ENCODE data around the gene HINFP. TPM values are rescaled to one million over a fixed set of nuclear protein-coding genes. Genes with fewer than 3 reads are reported as not detected.
"Not testable (repeated sequence)": the region's sequence is repeated elsewhere in the genome, so short reads cannot be mapped to it uniquely, and the experiment has no call there.

Gene HINFP
- total RNA-seq, 1 experiment from 2014 or later: 20.1 TPM

DNA sequence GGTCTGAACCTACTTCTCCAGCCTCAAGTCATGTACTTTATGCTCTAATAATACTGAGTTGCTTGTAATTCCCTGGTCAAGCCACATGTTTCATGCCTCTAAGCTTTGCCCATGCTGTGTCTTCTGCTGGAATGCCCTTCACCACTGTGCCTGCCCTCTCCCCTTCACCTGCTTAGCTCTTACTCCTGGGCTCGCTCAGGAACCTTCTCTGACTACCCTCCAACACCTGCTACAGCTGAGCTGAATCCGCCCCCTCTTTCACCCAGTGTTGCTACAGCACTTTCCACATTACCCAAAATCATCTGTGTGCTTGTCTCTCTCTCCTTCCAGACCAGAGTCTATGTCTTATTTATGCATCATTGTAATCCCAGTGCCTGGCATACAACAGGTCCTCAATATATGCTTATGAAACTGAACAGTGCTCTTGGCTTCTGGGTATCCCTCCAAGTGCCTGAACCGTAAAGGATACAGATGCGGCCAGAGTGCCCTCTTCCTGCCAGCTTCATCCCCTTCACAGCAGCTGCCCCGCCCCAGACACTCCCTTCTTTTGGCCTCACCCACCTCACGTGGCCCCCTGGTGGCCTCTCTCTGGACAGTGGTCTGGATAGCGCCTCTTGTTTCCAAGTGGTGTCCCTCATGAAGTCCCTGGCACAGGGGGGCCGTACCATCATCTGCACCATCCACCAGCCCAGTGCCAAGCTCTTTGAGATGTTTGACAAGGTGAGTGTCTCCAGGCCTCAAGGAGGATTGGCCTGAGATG lies 34.5 kb downstream of the HINFP start:
- DNase-seq (ENCODE audit: low read depth): peak; percentile 47

DNA sequence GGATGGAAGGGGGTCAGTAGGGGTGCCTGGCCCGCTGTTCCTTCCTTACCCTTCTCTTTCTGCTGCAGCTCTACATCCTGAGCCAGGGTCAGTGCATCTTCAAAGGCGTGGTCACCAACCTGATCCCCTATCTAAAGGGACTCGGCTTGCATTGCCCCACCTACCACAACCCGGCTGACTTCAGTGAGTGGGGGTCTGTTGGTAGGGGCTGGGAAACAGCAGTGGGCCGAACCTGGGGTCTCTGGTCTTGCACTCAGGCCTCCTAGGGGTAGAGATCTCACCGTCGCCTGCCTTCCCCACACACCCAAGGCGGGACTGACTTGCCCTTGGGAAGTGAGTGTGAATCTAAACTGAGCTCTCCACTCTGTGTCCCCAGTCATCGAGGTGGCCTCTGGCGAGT lies 35.1 kb downstream of the HINFP start:
- no peak for DNase-seq (ENCODE audit: low read depth)

DNA sequence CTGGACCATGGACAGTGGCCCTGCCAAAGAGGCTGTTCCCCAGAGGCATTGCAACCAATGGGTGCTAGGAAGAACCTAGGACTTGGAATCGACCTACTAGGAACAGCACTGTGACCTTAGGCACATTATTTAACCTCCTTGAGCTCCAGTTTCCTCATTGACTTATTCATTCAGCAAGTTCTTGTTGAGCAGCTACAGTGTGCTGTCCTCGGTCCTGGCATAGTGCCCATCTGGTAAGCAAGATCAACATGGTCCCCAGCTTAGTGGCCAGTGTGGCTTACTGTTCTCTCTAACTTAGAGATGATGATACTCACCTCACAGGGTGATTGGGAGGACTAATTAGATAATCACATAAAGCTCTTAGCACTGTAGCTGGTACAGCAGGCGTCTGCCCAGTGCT lies 35.7 kb downstream of the HINFP start:
- DNase-seq (ENCODE audit: low read depth): no peak

DNA sequence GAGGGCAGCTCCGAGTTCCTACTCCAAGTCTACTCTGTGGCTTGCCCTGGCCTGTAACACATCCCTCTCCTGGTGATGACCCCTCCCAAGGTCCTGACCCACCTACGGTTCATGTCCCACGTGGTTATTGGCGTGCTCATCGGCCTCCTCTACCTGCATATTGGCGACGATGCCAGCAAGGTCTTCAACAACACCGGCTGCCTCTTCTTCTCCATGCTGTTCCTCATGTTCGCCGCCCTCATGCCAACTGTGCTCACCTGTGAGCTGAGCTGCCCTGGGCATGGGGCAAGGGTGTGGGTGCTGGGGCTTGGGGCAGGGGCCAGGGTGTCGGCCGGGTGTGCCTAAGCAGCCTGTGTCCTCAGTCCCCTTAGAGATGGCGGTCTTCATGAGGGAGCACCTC lies 37.1 kb downstream of the HINFP start:
- no peak for DNase-seq (ENCODE audit: low read depth)

DNA sequence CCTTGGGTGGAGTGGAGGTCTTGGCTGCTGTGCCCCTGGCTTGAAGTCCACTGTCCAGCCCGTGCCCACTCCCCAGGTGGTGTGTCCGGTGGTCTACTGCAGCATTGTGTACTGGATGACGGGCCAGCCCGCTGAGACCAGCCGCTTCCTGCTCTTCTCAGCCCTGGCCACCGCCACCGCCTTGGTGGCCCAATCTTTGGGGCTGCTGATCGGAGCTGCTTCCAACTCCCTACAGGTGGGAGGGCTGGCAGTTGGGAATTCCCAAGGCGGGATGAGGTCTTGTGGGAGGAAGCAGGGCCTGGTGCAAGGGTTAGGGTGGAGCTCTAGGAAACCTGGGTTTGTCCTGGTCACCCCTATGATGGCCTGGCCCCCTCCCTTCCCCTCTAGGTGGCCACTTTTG lies 38.8 kb downstream of the HINFP start:
- no peak for DNase-seq (ENCODE audit: low read depth)

DNA sequence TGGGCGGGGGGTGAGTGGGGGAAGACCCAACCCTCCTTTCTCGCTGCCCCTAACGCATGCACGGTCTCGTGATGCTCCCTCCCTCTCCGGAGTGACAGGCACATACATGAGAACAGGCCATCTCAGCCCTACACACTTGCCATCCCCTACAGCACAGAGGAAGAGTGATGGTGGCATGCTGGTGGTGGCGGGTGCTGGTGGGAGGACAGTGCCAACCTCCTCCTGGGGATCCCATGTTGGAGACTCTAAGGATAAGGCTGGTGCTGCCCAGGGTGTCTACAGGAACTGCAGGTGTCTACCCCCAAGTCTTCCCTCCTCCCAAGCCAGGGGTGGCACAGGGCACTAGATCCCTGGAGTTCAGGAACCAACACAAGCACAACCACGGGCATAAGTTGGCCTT lies 40.5 kb downstream of the HINFP start:
- DNase-seq (ENCODE audit: low read depth): no peak

DNA sequence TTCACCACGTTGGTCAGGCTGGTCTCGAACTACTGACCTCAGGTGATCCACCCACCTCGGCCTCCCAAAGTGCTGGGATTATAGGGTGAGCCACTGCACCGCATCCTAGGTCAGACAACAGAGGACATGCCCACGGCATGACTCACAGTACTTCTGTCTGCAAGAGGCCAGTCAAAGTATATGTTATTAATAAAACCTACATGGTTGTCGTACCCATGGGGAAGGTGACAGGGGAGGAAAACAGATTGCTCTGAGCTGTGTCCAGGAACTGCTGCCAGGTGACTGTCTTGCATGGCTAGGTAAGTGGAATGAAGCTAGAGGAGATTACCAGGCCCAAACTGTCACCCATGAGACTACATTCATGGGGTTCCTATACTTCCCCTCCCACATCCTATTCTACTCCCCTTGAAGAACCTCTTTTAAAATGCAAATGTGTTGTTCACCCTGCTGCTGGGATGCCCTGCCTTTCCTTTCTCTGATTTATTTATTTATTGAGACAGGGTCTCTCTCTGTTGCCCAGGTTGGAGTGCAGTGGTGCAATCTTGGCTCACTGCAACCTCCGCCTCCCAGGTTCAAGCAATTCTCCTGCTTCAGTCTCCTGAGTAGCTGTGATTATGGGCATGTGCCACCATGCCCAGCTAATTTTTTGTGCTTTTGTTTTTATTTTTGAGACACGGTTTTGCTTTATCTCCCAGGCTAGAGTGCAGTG lies 45.1 kb downstream of the HINFP start:
- DNase-seq (ENCODE audit: low read depth): peak; percentile 87

DNA sequence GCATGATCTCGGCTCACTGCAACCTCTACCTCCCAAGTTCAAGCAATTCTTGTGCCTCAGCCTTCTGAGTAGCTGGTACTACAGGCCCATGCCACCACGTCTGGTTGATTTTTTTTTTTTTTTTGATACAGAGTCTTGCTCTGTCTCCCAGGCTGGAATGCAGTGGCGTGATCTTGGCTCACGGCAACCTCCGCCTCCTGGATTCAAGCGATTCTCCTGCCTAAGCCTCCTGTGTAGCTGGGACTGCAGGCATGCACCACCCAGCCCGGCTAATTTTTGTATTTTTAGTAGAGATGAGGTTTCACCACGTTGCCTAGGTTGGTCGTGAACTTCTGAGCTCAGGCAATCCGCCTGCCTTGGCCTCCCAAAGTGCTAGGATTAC lies 45.7 kb downstream of the HINFP start:
- not testable (repeated sequence) for DNase-seq (ENCODE audit: low read depth)

DNA sequence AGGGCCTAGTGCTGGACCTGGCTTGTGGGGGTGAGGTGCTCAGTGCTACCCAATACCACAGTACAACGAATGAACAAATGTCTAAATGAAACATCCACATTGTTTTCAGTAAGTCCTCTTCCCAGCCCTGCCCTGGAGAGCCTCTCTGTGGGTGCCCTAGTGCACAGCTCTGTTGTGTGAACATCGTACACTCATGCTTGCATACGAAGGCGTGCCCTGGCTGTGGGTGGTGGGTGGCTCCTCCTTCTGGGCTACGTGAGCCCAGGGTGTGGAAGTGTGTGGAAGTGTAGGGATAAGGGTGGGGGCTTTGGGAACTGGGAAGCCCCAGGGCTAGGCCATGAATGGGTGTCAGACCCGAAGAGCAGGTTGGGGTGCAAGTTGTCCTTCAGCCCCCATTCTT lies 46.6 kb downstream of the HINFP start:
- DNase-seq (ENCODE audit: low read depth): no peak

DNA sequence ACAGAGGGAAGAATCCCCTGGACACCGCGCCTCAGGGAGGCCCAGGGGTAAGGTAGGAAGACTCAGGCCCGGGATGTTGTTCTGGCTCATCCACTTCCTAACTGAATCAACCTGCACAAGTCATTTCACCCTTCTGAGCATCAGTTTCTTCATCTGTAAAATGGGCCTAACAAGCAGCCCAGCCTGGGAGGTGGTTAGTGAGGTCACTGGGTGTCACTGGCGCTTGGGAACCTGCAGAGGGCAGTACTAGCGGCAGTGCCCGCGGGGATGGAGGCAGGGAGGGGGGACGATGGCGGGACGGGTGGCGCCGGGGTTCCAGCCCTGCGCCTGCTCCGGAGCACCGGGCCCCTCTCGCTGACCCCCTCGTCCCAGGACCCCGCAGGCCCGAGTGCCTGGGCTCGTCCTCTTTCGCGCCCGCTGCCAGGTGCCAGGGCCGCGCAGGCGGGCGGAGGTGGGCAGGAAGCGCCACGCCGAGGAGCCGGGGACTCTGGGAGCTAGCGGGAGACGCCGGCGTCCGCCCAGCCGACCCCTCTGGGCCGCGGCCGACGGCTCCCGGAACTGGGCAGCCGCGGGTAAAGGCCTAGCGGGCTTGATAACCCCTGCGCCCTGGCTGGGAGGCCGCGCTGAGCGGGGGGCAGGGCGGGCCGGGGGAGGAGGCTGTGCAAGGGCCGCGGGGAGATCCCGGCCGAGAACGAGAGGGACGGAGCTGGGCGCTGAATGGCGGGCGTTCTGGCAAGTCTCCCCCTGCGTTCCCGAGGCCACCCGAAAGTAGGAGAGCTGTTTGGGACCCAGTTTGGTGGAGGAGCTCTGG lies 47.3 kb downstream of the HINFP start, which contains the start of gene NLRX1:
NLRX1 (plus strand) TSS at position 255 of the 811 bp plus-strand sequence. CDS start 2,679 bp downstream, outside the sequence.
- DNase-seq (ENCODE audit: low read depth): peak; percentile 78

DNA sequence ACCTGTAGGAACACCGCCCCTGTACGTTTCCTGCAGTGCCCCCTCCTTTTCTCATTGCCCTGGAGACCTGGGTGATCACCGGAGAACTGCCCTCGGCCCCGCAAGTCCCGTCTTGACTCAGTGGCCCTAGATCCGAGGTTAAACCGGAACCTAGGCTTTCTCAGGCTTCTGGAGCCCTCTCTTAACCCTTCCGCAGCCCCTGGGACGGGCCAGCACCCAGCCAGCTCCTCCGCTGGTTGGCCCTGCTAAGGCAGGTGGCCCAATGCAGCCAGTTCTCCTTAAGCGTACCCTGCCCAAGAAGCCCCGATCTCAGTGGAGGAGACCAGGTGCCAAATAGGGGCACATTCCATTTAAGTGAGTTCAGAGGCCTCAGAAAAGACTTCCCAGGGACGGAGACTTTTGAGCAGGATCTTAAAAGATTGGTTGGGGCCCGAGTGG lies 47.9 kb downstream of the HINFP start:
- DNase-seq (ENCODE audit: low read depth): peak; percentile 38

DNA sequence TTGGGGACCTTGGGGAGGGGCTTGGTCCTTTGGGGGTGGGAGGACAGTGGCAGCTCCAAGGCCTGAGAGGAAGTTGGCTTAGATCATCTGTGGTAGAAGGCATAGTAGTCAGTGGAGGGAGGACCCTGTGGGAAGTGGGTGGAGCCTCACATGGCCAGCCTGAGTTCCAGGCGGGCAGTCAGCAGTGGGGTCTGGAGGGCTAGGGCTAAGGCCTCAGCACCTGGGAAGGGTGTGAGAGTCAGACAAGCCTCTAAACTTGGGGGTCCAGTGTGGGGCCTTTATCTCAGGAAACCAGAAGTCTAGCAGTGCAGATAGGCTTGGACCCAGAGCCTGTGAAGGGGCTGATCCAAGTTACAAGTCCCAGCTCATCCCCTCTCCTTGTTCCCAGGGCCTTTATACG lies 51.1 kb downstream of the HINFP start:
- no peak for DNase-seq (ENCODE audit: low read depth)

DNA sequence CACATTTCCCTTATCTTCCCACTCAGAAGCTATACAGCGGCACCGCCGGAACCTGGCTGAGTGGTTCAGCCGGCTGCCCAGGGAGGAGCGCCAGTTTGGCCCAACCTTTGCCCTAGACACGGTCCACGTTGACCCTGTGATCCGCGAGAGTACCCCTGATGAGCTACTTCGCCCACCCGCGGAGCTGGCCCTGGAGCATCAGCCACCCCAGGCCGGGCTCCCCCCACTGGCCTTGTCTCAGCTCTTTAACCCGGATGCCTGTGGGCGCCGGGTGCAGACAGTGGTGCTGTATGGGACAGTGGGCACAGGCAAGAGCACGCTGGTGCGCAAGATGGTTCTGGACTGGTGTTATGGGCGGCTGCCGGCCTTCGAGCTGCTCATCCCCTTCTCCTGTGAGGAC lies 52.1 kb downstream of the HINFP start:
- no peak for DNase-seq (ENCODE audit: low read depth)

DNA sequence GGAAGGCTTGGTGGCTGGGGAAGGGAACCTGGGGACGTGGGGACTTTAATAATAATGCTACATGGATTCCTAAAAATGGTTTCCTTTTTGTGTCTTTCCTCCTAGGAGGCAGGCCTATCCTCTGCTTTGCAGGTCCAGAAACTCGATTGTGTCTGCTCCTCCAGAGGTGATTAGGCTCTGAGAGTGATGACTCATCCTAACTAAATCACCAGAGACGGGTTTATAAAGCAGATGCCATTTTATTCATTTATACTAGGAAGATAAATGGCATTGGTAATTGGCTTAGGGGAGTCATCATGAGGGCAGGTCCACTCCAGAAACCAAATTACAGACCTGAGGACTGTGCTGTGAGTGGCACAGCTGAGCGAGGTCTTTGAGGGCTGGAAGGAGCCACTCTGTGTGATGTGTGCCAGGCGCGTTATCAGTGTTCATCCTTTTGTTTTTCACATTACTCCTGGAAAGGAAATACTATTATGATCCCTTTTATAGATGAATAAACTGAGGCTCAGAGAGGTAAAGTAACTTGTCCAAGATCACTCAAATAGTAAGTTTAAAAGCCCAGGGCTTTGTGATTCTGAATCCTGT lies 54.2 kb downstream of the HINFP start:
- peak; percentile 75 for DNase-seq (ENCODE audit: low read depth)

DNA sequence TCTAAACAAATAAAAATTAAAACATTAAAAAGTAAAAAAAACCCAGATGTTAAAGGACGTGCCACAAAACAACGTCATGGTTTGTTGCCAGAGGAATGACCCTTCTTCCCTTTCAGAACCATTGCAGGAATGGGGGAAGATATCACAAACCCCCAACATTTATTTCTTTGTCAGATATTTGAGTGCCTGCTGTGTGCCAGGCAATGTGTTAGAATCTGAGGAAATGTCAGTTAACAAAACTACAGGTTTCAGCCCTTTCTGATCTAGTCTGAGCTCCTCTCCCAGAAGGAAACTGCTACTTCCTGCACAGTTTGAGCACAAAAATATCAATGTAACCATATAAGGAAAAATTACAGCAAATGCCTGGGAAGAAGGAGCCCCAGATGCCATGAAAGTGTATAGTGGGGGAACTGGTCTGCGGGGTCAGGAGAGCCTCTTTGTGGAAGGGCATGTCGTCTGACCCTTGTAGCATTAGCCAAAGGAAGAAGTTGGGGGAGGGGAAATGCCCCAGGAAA lies 56.8 kb downstream of the HINFP start:
- DNase-seq (ENCODE audit: low read depth): no peak

DNA sequence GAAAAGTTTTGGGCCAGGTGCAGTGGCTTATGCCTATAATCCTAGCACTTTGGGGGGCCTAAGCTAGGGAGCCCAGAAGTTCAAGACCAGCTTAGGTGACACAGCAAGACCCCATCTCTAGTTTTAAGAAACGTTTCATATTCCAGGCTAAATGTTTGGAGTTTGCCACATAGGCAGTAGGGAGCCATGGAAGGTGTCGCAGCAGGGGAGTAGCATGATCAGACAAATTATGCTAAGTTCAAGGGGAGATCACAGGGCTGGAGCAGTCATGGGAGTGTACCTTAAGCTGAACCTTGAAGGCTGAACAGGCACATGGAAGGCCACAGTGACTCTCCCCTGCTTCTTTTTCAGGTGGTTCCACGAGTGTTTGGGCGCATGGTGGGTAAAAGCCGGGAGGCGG lies 58.0 kb downstream of the HINFP start:
- no peak for DNase-seq (ENCODE audit: low read depth)

DNA sequence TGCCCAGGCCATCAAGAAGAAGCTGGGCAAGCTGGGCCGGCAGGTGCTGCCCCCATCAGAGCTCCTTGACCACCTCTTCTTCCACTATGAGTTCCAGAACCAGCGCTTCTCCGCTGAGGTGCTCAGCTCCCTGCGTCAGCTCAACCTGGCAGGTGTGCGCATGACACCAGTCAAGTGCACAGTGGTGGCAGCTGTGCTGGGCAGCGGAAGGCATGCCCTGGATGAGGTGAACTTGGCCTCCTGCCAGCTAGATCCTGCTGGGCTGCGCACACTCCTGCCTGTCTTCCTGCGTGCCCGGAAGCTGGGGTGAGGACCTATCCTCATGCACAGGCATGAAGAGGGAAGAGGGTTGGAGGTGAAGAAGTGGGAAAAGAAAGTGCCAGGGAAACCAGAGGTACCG lies 58.6 kb downstream of the HINFP start:
- no peak for DNase-seq (ENCODE audit: low read depth)

DNA sequence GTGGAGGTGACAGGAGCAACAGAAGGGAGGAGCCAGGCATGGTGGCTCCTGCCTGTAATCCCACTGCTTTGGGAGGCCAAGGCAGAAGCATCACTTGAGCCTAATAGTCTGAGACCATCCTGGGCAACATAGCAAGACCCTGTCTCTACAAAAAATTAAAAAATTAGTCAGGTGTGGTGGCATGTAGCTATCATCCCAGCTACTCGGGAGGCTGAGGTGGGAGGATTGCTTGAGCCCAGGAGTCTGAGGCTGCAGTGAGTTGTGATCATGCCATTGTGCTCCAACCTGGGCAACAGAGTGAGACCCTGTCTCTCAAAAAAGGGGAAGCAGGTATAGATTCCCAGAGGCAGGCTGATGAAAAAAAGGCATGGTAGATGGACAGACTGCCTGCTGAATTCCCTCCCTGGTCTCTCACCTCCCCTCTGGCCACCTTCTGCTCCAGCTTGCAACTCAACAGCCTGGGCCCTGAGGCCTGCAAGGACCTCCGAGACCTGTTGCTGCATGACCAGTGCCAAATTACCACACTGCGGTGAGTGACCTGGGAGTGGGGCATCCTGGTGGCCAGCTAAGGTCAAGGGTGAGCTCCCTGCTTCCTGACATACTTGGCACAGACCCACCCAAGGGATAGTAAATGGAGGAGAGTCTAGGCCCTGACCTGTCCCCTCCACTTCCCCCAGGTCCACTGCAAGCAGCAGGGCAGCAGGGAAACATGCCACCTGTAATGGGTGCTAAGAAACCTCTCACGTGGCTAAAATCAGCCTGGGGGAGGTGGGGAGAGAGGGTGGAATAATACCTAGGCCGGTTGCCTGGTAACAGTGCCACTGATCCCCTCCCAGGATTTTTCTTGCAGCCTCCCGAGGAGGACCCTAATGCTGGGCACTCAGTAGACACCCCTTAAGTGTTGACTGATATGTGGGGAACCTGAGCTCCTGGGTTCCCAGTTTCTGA lies 59.6 kb downstream of the HINFP start:
- DNase-seq (ENCODE audit: low read depth): no peak

DNA sequence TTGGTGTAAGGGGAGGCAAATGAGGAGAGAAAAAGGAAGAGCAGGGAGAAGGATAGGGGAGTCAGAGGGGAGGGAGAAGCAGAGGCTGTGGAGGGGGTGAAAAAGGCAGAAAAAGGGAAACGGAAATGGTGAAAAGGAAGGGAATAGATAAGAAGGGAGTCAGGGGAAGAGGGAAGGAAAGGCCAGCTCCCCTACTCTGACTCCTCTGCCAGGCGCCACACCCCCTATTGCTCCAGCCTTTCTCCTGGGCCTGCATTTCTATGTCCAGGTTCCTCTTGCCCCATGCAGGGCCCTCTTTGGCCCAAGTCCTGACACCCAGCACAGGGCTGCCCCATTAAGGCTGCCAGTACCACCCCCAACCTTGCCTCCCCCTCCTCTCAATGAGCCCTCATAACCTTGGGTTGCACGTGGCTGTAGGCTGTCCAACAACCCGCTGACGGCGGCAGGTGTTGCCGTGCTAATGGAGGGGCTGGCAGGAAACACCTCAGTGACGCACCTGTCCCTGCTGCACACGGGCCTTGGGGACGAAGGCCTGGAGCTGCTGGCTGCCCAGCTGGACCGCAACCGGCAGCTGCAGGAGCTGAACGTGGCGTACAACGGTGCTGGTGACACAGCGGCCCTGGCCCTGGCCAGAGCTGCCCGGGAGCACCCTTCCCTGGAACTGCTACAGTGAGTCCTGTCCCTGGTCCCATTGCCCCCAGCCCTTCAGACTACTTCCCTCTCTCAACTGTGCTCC lies 60.5 kb downstream of the HINFP start:
- no peak for DNase-seq (ENCODE audit: low read depth)

DNA sequence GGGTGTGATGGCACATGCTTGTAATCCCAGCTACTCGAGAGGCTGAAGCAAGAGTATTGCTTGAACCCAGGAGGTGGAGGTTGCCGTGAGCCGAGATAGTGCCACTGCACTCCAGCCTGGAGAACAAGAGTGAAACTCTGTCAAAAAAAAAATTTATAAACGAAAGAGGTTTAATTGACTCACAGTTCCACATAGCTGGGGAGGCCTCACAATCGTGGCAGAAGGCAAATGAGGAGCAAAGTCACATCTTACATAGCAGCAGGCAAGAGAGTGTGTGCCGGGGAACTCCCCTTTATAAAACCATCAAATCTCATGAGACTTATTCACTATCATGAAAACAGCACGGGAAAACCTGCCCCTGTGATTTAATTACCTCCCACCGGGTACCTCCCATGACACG lies 63.0 kb downstream of the HINFP start:
- not testable (repeated sequence) for DNase-seq (ENCODE audit: low read depth)
